ENCODE measurements around the gene NKX3-2.

DNA sequence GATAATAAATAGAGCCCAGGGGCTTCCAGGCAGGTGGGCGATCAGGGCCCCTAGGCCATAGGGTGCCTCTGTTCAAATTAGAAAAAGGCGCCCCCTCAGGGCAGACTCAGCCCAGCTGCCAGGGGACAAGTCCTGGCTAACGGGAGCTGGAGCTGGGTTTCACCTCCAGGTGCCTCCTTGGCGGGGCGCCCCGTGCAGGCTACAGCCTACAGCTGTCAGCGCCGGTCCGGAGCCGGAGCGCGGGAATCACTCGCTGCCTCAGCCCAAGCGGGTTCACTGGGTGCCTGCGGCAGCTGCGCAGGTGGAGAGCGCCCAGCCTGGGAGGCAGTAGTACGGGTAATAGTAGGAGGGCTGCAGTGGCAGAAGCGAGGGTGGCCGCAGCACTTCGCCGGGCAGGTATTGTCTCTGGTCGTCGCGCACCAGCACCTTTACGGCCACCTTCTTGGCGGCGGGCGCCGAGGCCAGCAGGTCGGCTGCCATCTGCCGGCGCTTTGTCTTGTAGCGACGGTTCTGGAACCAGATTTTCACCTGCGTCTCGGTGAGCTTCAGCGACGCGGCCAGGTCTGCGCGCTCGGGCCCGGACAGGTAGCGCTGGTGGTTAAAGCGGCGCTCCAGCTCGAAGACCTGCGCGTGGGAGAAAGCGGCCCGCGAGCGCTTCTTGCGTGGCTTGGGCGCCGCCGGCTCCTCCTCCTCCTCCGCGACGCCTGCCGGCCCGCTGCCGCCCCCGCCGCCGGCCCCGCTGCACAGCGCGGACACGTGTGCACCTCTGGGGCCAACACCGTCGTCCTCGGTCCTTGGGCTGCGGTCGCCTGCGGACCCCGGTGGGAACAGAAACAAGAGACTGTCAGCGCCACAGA, 2.4 kb downstream of the NKX3-2 start:
- no peak for TF ChIP-seq CTCF (conservative IDR thresholded peaks at IDR 0.05; ENCODE audit: low read depth, low read length)
- no peak for TF ChIP-seq EZH2phosphoT487 (IDR thresholded peaks at IDR 0.05; ENCODE audit: borderline replicate concordance, low read length)
